GM15510 (cell line): Measurements from ENCODE around the gene RPRD1B.

ENCODE experiments used
- POLR2A ChIP-seq: IDR thresholded peaks from 3 replicates; pipeline ENCODE4 v1.6.1; 2011; ENCODE audit warnings: borderline replicate concordance; ENCODE audit not compliant: insufficient read length; ENCODE audit errors: extremely low read depth

The RPRD1B gene

DNA sequence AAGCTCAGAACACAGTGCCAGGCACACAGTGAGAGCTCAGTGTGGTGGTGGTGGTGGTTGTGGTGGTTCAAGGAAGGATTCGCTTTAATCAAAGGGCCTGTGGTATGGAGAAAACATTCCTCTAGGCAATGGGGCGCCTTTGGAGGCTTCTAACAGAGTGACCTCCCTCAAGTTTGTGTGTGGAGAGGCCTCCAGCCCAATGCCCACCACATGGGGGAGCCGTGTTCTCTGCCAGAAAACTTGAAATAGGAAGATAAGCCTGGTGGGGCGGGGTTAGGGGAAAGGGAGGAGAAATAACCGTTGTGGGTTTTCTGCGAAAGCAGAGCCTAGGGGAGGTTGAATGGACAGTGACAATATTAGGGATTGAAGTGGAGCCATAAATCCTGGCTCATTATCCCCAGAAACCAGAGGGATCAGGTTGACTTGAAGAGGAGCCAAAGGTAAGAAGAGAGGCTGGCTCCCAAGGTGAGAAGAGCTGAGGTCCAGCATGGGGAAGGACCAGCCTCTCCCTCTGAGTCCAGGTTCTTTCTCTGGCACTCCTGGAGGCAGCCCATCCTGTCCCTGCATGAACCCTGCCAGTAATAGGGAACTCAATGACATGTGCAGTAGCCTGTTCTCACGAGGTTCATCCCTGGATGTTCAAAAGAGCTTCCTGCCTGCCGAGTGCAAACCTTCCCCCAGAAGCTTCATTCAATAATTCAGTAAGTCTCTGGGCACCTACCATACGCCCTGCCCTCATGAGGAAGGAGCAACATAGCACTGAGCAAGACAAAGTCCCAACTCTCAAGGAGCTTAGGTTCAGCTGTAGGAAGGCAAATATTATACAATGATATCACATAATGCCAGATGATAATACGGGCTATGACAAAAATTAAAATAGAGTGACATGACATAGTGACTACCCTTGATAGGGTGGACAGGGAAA lies 80.1 kb downstream of the RPRD1B start:
- TF ChIP-seq POLR2A = no peak

GRCh38 chr20:38114353-38114791 lies 80.8 kb downstream of the RPRD1B start:
- no peak for TF ChIP-seq POLR2A

- no peak for TF ChIP-seq POLR2A
Measured at GRCh38 chr20:38115205-38115604, 81.7 kb downstream of the RPRD1B start.

DNA sequence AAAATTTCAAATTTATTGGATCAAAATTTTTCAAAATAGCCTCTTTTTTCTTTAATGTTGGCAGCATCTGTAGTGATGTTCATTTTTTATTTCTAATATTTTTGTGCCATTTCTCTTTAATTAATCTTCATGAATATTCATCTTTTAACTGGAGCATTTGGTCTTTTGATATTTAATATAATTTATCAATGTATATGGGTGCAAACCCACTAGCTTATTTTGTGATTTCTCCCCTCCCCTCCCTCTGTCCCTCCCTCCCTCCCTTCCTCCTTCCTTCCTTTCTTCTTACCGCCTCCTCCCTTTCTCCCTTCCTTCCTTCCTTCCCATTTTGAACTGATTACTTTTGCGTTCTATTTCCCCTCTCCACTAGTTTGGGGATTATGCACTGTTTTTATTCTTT lies 82.3 kb downstream of the RPRD1B start:
- TF ChIP-seq POLR2A = no peak

- TF ChIP-seq POLR2A = no peak
Measured at GRCh38 chr20:38116409-38117165, 83.0 kb downstream of the RPRD1B start.

- TF ChIP-seq POLR2A = no peak
Measured at GRCh38 chr20:38117205-38117604, 83.7 kb downstream of the RPRD1B start.

DNA sequence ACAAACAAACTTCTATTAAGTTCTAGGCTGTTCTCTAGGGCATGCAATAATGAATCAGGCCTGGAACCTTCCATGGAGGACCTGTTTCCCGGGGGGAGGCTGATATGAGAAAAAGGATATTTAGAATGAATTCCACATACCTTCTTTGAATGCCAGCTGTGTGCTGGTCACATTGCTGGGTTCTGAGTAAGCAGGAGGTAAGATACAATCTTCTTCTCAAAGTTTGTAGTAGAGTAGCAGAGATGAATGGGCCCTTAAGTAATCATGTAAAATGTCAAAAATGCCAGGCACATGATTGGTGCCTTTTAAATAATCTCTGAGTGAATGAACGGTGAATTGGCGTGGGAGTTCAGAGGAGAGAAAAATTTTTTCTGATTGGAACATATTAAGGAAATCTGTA lies 84.1 kb downstream of the RPRD1B start:
- TF ChIP-seq POLR2A = no peak

GRCh38 chr20:38119446-38119845 lies 85.9 kb downstream of the RPRD1B start:
- TF ChIP-seq POLR2A = no peak

- no peak for TF ChIP-seq POLR2A
Measured at GRCh38 chr20:38120625-38120988, 87.1 kb downstream of the RPRD1B start.

DNA sequence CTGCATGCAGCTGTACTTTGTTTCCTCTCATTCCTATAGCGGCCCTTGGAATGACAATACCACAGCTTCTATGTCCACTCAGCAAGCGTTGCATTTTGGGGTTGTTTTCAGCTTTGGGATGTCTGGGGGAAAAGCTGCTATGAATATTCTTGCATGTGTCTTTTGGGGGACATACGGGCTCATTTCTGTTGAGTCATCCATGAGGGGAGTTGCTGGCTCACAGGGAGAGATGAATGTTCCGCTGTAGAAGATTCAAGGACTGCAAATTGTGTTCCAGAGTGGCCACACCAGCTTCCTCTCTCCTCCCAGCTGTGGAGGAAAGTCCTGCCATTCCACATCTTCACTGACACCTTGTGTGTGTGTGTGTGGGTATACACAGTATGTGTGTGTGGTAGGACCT lies 88.2 kb downstream of the RPRD1B start:
- no peak for TF ChIP-seq POLR2A

DNA sequence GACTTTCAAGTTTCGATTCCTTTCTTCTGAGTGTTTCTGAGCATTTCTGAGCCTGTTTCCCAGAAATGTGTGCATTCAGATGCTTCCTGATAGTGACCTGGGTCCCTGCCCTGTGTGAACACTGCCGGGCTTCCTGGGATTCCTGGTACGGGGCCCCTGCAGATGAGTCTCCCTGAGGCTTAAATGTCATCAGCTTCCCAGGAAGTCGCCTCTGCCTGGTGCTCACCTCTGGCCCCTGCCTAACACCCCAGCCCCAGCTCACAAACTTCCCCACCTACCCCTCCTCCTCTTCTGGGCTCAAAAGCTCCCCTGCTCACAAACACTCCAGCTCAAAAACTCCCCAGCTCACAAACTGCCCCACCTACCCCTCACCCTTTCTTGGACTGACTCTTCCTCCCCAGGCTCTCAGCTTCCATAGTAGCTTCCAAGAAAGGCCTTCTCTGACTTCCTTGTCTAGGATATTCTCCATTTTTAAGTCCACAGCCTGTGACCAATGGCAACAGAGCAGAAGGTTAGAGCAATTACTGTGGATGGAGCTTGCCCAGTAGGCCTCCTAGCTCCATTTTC lies 89.6 kb downstream of the RPRD1B start:
- TF ChIP-seq POLR2A = no peak

- no peak for TF ChIP-seq POLR2A
Measured at GRCh38 chr20:38125157-38126056, 91.9 kb downstream of the RPRD1B start.

DNA sequence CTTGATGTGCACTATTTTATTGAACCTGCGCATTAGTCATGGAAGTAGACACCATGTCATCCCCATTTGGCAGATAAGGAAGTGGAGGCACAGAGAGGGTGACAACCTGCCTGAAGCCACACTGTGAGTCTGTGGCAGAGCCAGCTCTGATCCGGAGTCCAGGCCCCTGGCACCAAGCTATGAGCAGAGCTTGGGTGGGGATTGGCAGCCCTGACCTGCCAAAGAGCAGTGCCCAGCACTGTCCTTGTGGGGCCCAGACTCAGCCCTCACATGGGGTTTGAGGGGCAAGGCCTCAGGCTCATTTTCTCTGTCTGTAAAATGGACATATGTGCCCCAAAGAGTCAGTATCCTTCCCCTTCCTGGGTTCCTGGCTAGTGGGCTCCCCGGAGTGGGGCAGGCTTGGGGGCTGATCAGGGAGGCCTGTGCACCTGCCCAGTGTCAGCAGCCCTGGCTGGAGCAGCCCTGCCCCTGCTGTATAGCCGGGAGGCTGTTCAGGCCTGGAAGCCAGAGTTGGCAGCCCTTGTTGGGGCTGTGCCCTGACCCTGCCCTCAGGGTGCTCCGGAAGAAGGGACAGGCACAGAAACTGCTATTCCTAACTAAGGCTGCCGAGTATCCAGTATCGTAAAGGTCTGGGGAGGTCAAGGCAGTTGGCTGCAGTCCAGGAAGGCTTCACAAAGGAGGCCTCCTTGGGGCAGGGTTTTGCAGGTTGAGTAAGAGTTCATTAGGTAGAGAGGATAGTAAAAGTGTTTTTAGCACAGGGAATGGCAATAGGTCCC lies 92.8 kb downstream of the RPRD1B start:
- TF ChIP-seq POLR2A = no peak
